Measurements from ENCODE around the gene ITGAL.

GRCh38 chr16:30438835-30439234, 33.7 kb upstream of the ITGAL start:
- TF ChIP-seq POLR2A (IDR thresholded peaks at IDR 0.05; ENCODE audit: low read depth, low read length) = no peak
- no peak for TF ChIP-seq POLR2AphosphoS5 (IDR thresholded peaks at IDR 0.05; ENCODE audit: insufficient read depth, low read depth, low read length)

All from endothelial cell of umbilical vein (primary cell).